Fibroblast of peridontal ligament (primary cell): ENCODE data around the gene PNPLA2.

Source experiments
- DNase-seq: peaks from one replicate; pipeline ENCODE4 v3.0.0-alpha.2; 2010; ENCODE audit errors: extremely low read depth

Gene PNPLA2

DNA sequence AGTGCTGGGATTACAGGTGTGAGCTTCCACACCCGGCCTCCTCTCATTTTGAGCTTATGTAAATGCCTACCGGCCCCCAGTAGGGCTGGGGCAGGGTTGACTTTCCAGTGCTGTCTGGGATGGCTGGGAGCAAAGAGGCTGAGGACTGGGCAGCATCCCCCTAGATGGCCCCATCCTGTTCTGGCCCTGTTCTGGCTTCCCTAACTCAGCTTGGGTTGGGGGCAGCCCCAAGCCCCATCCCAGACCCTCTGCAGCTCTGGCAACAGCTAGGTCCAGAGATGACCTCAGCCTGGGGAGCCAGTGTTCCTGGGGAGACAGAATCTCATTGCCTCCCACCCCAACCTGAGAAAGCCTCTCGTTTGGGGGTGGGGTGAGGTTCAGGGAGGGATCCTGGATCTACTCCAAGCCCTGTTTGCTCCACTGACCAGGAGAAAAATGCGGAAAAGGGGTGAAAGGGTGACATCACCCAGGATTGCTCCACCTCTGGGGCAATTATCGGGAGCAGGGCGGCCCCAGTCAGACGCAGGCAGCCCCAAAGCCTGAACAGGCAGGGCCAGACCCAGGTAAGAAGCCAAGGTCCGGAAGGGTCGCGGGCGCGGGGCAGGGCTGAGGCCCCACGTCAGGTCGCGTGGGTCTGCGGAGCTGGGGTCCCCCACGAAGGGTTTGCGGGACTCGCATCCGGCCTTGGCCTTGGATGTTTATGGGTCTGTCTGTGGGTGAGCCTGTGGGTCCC lies at the start of gene PNPLA2:
PNPLA2 (plus strand) TSS at position 519 of the 733 bp plus-strand sequence. CDS start 805 bp downstream, outside the sequence.
- DNase-seq: peak; percentile 75

GRCh38 chr11:769887-770641 lies 48.6 kb upstream of the PNPLA2 start:
- DNase-seq: no peak

DNA sequence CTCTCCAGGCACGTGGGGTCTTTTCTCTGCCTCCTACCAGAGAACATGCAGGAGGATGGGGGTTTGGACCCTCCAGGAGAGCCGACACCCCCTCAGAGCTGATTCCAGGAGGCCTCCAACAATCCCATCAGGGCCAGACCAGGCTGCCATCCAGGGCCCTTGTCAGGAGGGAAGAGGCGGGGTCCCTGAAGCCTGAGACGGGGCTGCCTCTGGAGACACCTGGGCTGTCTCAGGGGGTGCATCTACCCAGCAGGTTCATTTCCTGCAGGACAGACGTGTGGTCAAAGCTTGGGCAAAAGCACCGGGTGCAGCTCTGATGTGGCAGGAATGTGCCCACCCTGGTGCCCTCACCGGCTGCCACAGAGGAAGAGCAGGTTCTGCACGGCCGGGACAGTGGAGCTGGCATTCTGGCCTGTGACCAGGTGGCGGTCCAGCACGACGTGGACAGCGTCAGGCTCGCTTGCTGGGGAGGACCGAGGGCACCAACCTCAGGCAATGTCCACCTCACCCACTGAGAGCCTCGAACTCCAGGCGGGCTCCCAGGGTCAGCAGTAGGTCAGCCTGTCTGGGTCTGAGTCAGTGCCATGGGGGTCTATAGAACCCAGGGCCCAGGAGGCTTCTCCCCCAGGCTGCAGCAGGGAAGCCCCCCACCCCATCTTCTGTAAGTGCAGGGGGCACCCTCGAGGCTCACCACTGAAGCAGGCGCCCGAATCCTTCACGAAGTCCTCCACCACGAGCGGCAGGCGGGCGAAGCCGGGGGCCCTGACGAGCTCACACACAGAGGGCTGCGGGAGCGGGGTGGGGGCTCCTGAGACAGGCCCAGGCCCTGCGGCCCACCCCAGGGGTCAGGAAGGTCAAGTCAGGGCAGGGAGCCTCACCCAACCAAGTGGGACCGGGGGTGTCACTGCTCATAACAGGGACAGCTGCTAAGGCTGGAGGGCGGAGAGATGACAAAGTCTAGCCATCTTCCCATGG lies 47.8 kb upstream of the PNPLA2 start:
- no peak for DNase-seq

- no peak for DNase-seq
Observed at GRCh38 chr11:771617-772204, 47.0 kb upstream of the PNPLA2 start.

DNA sequence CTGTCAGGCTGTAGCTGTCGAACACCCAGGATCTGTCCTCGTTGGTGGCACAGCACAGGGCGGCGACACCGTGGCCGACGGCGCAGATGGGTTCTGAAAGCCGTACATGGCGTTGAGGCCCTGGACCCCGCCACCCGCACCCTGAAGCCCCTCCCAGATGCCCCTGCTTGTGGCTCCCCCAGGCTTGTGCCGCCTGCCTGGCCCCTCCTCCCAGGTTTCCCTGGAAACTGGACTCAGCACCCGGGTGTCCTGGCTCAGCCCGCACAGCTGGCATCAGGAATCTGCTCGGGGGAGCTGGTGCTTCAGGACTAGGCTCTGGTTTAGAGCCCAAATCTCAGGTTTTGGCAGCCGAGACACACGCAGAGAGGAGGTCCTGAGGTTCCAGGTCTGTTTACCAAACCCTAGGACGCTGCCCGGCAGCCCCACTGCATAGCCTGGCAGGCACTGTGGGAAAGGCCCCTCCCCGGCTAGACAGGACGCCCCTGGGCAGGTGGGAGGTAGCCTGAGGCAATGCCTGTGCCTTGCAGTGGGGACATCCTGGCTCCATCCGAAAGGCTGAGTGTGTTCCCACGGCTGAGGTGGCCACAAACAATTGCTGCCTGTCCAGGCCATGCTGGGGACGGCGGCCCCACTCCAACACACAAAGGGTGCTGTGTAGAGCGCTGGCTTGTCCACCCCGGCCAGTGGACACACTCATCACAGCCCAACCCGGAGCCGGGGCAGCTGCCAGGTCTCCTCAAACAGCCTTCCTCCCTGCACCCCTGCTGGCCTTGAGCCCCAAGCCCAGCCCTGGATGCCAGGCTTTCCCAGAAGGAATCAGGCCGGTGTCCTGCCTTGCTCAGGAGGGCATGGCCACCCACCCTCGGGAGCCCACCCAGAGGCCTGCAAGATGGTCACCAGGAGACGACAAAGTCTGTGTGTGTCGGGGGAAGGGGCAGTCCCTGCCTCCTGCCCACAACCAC lies 46.0 kb upstream of the PNPLA2 start:
- no peak for DNase-seq

DNA sequence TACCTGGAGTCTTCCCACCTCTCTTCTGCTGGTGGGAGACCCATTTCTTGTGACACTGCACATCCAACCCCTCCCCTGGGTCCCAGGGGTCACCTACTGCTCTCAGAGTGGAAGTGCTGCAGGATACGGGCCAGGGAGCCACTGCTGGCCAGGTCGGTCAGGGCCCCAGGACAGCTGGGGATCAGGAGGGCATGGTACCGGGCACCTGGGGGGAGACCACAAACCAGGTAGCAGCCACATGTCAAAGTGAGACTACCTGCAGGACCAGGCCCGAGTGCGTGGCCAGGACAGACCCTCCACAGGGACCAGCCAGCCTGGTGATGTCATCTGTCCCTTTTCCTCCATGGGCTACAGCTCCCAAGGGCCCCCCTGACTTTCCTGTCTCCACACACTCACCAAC lies 45.3 kb upstream of the PNPLA2 start:
- no peak for DNase-seq

DNA sequence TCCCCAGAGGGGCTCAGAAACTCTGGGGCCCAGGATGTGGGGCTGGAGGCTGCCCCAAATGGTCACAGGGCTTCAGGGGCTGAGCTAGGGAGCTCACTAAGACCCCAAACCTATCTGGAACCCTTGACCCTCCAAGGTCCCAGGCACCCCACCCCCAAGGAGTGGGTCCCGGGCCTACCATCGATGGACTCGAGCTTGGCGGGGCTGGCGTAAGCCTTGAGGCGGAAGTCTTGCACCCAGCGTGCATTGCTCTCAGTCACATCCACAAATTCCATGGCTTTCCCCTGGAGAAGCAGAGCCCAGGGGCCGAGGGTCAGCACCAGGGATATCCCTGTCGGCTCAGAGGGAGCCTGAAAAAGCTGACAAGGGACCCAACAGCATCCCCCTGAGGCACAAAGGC lies 44.9 kb upstream of the PNPLA2 start:
- no peak for DNase-seq

- no peak for DNase-seq
Observed at GRCh38 chr11:774873-775592, 43.7 kb upstream of the PNPLA2 start.

- DNase-seq: no peak
Observed at GRCh38 chr11:776263-776560, 42.5 kb upstream of the PNPLA2 start.

DNA sequence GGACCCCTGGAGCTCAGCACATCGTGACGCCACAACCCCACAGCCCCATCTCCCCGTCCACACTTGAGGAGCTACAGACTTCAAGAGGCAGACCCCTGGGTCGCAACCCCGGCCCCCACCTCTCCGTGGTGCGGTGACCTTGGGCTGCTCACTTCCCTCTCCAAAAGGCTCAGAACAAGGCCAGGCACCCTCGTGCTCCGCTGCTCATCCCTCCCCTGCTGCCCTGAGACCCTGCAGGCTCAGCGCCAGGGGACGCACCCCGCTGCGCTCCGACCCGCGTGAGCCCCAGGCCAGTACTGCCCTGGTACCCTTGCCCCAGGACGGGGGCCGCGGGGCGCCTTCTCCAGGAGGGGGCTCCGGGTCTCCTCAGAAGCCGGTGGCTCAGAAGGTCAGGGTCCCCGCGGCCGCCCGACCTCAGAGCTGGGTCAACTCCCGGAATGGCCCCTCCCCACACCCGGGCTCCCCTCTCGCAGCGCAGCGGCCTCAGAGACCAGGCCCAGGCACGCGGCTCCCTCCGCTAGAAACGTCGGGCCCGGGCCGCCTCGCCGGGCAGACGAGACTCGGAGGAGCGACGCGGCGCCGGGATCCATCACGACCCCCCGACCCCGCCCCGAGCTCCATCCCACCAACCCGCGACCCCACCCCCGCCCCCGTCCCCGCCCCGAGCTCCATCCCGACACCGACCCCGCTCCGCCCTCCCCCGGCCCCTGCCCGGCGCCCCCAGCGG lies 42.0 kb upstream of the PNPLA2 start:
- DNase-seq: no peak

DNA sequence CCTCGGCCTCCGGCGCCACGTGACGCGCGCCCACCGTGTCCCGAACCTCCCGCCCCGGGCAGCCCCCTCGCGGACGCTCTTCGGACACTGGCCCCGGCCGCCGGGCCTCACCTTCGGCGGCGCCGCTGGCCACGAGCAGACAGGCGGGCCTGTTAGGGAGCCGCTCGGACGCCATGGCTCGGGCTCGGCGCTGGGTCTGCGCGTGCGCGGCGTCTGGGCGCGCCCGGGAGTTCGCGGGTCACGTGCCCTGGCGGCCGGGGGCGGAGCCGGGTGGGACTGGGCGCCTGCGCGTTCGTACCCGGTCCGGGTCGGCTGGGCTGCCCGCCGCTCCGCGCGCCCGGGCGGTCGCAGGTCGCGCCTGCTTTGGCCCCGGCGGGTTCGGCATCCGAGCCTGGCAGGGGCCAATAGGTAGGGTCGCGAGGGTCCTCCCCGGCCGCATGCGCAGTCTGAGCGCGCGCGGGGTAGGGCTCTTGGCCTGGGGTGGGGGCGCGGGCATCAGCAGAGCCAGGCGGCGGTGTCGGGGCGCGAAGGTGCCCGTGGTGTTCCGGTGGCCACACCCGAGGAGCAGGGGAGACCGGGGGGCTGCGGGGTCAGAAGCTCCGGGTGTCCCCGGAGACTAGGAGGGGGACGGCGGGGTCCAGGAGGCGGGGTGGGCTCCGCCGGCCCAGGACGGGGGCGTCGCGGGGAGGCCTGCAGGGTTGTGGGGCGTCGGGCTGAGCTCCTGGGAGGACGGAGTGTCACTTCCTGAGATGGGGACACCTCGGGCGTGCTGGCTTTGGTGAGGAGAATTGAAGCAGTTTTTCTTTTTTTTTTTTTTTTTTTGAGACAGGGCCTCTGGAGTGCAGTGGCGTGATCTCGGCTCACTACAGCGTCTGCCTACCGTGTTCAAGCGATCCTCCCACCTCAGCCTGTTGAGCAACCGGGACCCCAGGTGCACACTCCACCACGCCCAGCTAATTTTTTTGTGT lies 41.1 kb upstream of the PNPLA2 start, which contains the start of gene GATD1:
GATD1 (minus strand) TSS at position 200 of the 968 bp plus-strand sequence; CDS start at position 175, 25 bp downstream.
- DNase-seq: peak; percentile 74

GRCh38 chr11:778976-779954 lies 39.4 kb upstream of the PNPLA2 start:
- no peak for DNase-seq

DNA sequence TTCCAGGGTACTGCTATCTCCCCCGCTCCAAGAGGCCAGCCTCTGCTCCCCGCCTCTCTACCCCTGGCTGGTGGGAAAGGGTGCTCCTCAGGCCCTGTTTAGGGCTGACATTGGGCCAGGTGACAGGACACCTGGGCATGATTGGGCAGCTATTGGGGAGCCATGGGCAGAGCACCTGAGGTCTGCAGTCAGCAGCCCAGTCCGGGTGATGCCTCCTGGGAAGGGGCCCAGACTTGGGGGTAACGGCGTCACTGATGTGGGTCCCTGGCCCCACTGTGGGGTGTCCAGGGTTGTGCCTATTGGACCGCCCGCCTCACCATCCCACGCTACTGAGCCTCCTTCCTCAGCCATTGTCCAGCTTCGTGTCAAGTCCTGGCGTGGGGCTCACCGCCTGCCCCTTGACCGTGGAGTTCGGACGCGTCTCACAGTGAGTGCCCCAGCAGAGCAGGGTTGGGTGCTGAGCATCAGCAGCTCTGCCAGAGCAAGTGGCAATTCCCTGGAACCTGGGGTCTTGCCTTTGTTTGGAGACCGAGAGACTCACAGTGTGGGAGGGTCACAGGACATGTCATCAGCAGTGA lies 38.7 kb upstream of the PNPLA2 start:
- no peak for DNase-seq

- no peak for DNase-seq
Observed at GRCh38 chr11:782264-783174, 36.2 kb upstream of the PNPLA2 start.

DNA sequence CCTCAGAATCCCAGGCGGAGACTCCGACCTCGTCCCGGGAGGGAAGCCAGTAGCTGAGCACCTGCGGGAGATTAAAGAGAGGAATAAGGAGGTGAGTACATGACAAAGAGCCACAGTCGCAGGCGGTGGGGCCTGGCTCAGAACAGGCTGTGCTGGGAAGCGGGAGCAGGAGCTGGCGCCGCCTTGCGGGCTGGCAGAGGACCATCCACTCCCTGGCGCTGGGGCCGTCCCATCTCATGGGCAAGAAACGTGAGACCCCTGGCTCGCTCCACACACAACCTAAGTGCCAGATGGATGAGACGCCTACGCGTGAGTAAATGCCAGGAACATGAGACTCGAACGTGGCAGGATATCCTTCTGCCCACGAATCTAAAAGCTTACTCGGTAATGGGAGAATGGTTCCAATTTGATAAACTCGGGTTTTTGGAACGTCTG lies 35.1 kb upstream of the PNPLA2 start:
- DNase-seq: peak; percentile 95
